Measurements from ENCODE around the gene RFC2.
A peak's percentile ranks its signal among the peaks of the same experiment; 100 is the strongest.

The RFC2 gene

DNA sequence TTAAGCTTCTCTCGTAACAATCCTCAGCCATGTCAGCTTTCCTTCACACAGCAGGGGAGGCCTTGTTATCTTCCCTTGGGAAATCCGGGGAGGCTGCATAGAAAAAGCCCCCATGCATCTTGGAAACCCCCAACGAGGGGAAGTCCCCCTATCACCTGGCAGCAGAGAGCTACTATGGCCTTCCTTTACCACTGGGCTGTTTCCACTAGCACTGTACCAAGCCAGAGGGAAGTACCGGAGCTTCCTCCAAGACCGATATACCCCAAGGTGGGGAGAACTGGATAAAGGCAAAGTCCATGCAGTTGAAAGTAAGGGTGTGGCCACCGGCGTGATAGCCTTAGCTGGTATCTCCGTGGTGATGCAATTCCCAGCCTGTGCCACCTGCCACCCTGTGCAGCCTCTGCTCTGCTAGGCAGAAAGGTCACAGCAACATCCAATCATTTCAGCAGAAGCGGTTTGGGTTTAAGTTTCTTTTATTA is 30.6 kb upstream of the RFC2 start (continued):
- TF ChIP-seq, protein P1, sequence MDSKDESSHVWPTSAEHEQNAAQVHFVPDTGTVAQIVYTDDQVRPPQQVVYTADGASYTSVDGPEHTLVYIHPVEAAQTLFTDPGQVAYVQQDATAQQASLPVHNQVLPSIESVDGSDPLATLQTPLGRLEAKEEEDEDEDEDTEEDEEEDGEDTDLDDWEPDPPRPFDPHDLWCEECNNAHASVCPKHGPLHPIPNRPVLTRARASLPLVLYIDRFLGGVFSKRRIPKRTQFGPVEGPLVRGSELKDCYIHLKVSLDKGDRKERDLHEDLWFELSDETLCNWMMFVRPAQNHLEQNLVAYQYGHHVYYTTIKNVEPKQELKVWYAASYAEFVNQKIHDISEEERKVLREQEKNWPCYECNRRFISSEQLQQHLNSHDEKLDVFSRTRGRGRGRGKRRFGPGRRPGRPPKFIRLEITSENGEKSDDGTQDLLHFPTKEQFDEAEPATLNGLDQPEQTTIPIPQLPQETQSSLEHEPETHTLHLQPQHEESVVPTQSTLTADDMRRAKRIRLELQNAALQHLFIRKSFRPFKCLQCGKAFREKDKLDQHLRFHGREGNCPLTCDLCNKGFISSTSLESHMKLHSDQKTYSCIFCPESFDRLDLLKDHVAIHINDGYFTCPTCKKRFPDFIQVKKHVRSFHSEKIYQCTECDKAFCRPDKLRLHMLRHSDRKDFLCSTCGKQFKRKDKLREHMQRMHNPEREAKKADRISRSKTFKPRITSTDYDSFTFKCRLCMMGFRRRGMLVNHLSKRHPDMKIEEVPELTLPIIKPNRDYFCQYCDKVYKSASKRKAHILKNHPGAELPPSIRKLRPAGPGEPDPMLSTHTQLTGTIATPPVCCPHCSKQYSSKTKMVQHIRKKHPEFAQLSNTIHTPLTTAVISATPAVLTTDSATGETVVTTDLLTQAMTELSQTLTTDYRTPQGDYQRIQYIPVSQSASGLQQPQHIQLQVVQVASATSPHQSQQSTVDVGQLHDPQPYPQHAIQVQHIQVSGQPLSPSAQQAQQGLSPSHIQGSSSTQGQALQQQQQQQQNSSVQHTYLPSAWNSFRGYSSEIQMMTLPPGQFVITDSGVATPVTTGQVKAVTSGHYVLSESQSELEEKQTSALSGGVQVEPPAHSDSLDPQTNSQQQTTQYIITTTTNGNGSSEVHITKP (tag by site-specific recombination; IDR thresholded peaks at IDR 0.05): peak; percentile 70
- TF ChIP-seq ZNF660 (tag by site-specific recombination; IDR thresholded peaks at IDR 0.05): no peak
- no peak for TF ChIP-seq ZXDB (tag by site-specific recombination; IDR thresholded peaks at IDR 0.05)
- TF ChIP-seq, protein P2, sequence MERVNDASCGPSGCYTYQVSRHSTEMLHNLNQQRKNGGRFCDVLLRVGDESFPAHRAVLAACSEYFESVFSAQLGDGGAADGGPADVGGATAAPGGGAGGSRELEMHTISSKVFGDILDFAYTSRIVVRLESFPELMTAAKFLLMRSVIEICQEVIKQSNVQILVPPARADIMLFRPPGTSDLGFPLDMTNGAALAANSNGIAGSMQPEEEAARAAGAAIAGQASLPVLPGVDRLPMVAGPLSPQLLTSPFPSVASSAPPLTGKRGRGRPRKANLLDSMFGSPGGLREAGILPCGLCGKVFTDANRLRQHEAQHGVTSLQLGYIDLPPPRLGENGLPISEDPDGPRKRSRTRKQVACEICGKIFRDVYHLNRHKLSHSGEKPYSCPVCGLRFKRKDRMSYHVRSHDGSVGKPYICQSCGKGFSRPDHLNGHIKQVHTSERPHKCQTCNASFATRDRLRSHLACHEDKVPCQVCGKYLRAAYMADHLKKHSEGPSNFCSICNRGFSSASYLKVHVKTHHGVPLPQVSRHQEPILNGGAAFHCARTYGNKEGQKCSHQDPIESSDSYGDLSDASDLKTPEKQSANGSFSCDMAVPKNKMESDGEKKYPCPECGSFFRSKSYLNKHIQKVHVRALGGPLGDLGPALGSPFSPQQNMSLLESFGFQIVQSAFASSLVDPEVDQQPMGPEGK (tag by site-specific recombination; IDR thresholded peaks at IDR 0.05): no peak
- no peak for TF ChIP-seq ZNF514 (tag by site-specific recombination; IDR thresholded peaks at IDR 0.05)
- TF ChIP-seq, protein P3, sequence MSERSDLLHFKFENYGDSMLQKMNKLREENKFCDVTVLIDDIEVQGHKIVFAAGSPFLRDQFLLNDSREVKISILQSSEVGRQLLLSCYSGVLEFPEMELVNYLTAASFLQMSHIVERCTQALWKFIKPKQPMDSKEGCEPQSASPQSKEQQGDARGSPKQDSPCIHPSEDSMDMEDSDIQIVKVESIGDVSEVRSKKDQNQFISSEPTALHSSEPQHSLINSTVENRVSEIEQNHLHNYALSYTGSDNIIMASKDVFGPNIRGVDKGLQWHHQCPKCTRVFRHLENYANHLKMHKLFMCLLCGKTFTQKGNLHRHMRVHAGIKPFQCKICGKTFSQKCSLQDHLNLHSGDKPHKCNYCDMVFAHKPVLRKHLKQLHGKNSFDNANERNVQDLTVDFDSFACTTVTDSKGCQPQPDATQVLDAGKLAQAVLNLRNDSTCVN (tag by site-specific recombination; optimal IDR thresholded peaks at IDR 0.05): no peak
- TF ChIP-seq ZBTB20 (tag by site-specific recombination; IDR thresholded peaks at IDR 0.05): no peak

DNA sequence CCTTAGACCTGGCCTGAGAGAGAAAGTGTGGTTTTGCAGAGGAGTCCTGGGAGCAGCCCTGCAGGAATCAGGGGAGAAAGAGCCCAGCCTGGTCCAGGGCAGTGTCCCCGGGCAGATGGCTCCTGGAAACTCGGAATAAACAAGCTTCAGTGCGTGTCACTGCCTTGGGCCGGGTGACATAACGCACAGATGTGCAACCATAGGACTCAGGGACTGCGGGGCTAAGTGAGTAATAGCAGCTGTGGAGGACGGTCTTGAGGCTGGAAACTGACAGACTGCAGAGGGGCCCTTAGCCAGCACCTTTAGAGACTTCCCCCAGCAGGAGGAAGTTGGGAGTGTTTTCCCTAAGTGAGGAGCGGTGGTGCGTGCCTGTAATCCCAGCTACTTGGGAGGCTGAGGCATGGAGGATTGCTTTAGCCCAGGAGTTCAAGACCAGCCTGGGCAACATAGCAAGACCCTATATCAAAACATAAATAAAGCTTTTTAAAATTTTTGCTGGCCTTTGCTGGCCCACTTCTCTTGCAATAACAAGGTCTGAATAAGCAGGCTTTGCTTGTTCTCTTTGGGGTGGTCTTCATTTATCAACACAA is 29.8 kb upstream of the RFC2 start:
- H3K4me3 ChIP-seq (ENCODE audit: low read depth, low read length): no peak overlapping the region
- POLR2A ChIA-PET: no interaction called here
- CTCF ChIA-PET: interaction anchor here (0.7 to 4.7 kb wide), 7 partner anchors 9 to 118 kb away, joined by 3 to 40 read pairs (median 5); no protein-coding TSS in a partner anchor
- H3K36me3 ChIP-seq (ENCODE audit: control insufficient read depth in 2 of 2, insufficient read depth in 1 of 2, low read length in 2 of 2): no peaks in the 10 kb centered on the region
- TF ChIP-seq ZNF121 (tag by site-specific recombination; IDR thresholded peaks at IDR 0.05) (peak; percentile 65), ZNF2 (tag by site-specific recombination; IDR thresholded peaks at IDR 0.05) (no peak)
- H3K9me3 ChIP-seq (ENCODE audit: control insufficient read depth, insufficient read depth, low read depth, low read length): no peaks in the 10 kb centered on the region
- 0 out of 2 replicates have a peak, but pooled peaks cover 2% of the 10 kb centered on the region for H3K4me1 ChIP-seq (ENCODE audit: control insufficient read depth, insufficient read depth, low read length)
- no peak overlapping the region for H3K27ac ChIP-seq (ENCODE audit: extremely low read depth, low read depth, low read length)

DNA sequence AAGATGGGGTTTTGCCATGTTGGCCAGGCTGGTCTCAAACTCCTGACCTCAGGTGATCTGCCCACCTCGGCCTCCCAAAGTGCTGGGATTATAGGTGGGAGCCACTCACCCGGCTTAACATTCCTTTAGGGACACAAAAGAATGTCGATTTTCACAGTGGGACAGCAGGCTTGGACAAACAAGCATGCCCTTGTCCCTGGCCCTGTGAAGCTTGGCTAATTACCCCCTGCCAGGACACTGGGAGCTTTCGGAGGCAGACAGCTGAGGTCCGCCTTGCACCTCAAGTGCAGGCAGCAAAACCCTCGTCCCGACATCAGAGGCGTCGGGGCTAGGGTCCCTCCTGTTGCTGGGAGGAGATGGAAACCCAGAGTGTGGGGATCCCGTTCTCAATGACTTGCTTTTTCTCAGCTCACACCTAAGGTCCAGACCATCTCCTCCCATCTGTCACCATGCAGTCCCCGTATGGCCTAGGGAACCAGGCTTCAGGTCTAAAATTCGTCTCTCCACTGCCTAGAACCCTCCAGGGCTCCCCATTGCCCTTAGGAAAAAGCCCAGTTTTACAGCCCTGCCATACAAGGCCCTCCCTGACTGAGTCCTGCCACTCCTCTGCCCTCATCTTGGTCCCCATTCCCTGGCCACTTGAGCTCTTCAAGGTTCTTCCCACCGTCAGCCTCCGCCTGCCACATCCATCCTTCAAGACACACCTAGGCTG is 28.7 kb upstream of the RFC2 start:
- TF ChIP-seq ZNF223 (tag by site-specific recombination; IDR thresholded peaks at IDR 0.05): no peak
- peak; percentile 73 for TF ChIP-seq ZNF16 (tag by site-specific recombination; IDR thresholded peaks at IDR 0.05; ENCODE audit: low read depth)
- TF ChIP-seq ZIC2 (tag by site-specific recombination; IDR thresholded peaks at IDR 0.05): peak; percentile 60
- TF ChIP-seq GLIS1 (tag by site-specific recombination; IDR thresholded peaks at IDR 0.05): peak; percentile 52
- H3K27ac ChIP-seq (ENCODE audit: extremely low read depth, low read depth, low read length): no peak overlapping the region
- ChIA-PET POLR2A (interaction anchor here (0.7 kb wide), 1 partner anchor 12 kb away, joined by 3 read pairs; no protein-coding TSS in a partner anchor), CTCF (interaction anchor here (0.6 to 1.2 kb wide), 4 partner anchors 39 to 119 kb away, joined by 3 to 6 read pairs (median 3); no protein-coding TSS in a partner anchor)
- no peak overlapping the region for H3K4me3 ChIP-seq (ENCODE audit: low read depth, low read length)
- H3K9me3 ChIP-seq (ENCODE audit: control insufficient read depth, insufficient read depth, low read depth, low read length): no peaks in the 10 kb centered on the region
- H3K4me1 ChIP-seq (ENCODE audit: control insufficient read depth, insufficient read depth, low read length): 0 out of 2 replicates have a peak, but pooled peaks cover 2% of the 10 kb centered on the region
- no peaks in the 10 kb centered on the region for H3K36me3 ChIP-seq (ENCODE audit: control insufficient read depth in 2 of 2, insufficient read depth in 1 of 2, low read length in 2 of 2)
